Gastroesophageal sphincter (tissue), 4 donors: ENCODE data around the gene EXOG. TPM values are rescaled to one million over a fixed set of nuclear protein-coding genes. Genes with fewer than 3 reads are reported as not detected.

ENCODE experiments used
- ATAC-seq: fragments of 150-250 bp; one replicate; pipeline ENCODE4 v1.9.1; 2016; ENCODE audit warnings: mild to moderate bottlenecking, moderate library complexity
- H3K27ac ChIP-seq, 4 donors: fragments of 200-600 bp; sonication (generic) in 3 of 4; 1 replicate in 3 of 4; 2 replicates in 1 of 4; pipeline ENCODE4 v1.5.1; 2016 to 2019
- H3K27me3 ChIP-seq: fragments of 200-600 bp; sonication (generic); one replicate; pipeline ENCODE4 v1.5.1; 2019
- H3K36me3 ChIP-seq, 2 donors: fragments of 200-600 bp; sonication (generic); one replicate each; pipeline ENCODE4 v1.5.1; 2019; ENCODE audit warnings: control low read depth in 1 of 2
- H3K4me1 ChIP-seq, 3 donors: fragments of 200-600 bp; sonication (generic); 1 replicate in 2 of 3; 2 replicates in 1 of 3; pipeline ENCODE4 v1.5.1; 2016 to 2019; ENCODE audit warnings: control low read depth in 2 of 3
- H3K4me3 ChIP-seq, 2 donors: fragments of 200-600 bp; sonication (generic); one replicate each; pipeline ENCODE4 v1.5.1; 2019; ENCODE audit warnings: mild to moderate bottlenecking in 1 of 2, moderate library complexity in 1 of 2
- H3K9me3 ChIP-seq, 3 donors: fragments of 200-600 bp; sonication (generic); one replicate each; pipeline ENCODE4 v1.5.1; 2017 to 2019; ENCODE audit warnings: control low read depth in 2 of 3
- EP300 ChIP-seq: sonication (generic); formaldehyde crosslinking; IDR thresholded peaks from one replicate; pipeline ENCODE4 v1.6.1; 2017; ENCODE audit warnings: antibody characterized with exemption, mild to moderate bottlenecking
- POLR2A ChIP-seq, 2 donors: fragments of 450-650 bp; IDR thresholded peaks; one replicate each; pipeline ENCODE4 v1.6.1; 2017; ENCODE audit warnings: antibody characterized with exemption in 2 of 2, mild to moderate bottlenecking in 2 of 2, moderate library complexity in 1 of 2
- POLR2AphosphoS5 ChIP-seq: sonication (generic); formaldehyde crosslinking; IDR thresholded peaks from one replicate; pipeline ENCODE4 v1.6.1; 2017; ENCODE audit warnings: antibody characterized with exemption
- WGBS, 2 donors: methylation state at CpG; one replicate each; pipeline ENCODE4 v1.1.5; 2018; ENCODE audit warnings: low coverage in 1 of 2; 5-methylcytosine and 5-hydroxymethylcytosine counted together
- small RNA-seq, 4 donors: library from RNA; depleted of rRNA; stranded (forward); fragments of <200 nt; gene quantifications; one replicate each; pipeline ENCODE3, GENCODE V24; 2016
- total RNA-seq, 4 donors: library from RNA; depleted of rRNA; stranded (reverse); fragments of >200 nt; gene quantifications; one replicate each; pipeline ENCODE4 v1.1.0, GENCODE V29; 2016
- TF ChIP-seq, protein P1 (sequence below), 4 experiments: fragments of 200-600 bp in 2 of 4; fragments of 450-650 bp in 2 of 4; sonication (generic) in 1 of 4; IDR thresholded peaks; one replicate each; pipeline ENCODE4 v1.5.1; 2017 to 2019; ENCODE audit warnings: antibody characterized with exemption in 4 of 4, mild to moderate bottlenecking in 2 of 4, moderate library complexity in 2 of 4

Gene EXOG
- total RNA-seq, 4 donors from 2014 or later, result 10.5 to 38.3 (median 19.3) TPM

DNA sequence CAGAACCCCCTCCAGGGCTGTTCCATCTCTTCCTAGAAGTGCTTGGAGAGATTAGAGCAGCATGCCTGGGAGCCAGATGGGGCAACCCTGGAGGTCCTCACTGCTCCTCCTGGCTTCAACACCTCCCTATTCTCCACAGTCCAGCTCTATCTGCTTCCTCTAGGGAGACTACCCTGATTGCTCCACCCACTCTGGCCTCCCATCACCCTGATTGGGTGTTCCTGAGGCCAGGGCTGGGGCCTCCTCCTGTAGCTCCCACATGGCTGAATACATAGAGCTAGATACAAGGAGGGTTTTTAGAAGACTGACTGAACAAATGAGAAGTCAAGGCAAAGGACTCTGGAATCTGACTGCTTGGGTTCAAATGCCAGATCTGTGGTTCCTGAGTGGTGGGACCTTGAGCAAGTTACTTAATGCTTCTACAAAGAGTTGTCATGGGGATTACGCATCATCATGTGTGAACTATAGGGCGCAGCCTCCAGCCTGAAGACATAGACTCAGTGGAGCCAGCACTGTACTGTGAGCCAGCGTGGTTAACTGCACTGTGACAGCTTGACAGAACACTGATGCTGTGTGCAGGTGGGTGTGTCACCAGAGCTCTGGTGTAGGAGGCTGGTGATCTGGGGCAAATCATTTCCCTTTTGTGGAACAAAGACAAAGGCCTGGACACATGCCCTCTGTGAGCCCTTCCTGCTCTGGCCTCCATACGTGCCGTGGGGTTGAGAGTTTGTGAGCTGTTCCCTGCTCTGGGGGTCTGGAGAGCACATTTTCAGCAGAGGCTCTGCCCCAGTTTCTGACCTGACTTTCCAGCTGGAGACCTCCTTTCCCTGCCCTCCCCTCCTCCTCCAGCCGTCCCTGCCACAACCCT lies 78.5 kb downstream of the EXOG start:
- Histone ChIP-seq H3K27me3 (peaks cover 3% of the 10 kb centered on the region), H3K9me3 (peaks cover 0 to 18% (median 0%) of the 10 kb centered on the region in 3 donors), H3K27ac (no peak overlapping the region), H3K36me3 (no peaks in the 10 kb centered on the region), H3K4me3 (no peak overlapping the region), H3K4me1 (no peaks in the 10 kb centered on the region)
- ATAC-seq, result no peak
- WGBS, 2 donors, result 40 to 43% methylated on average over 1 of the region's 6 CpGs
- TF ChIP-seq POLR2AphosphoS5 (no peak), POLR2A (IDR thresholded peaks at IDR 0.05) (no peak)
- TF ChIP-seq, protein P1, sequence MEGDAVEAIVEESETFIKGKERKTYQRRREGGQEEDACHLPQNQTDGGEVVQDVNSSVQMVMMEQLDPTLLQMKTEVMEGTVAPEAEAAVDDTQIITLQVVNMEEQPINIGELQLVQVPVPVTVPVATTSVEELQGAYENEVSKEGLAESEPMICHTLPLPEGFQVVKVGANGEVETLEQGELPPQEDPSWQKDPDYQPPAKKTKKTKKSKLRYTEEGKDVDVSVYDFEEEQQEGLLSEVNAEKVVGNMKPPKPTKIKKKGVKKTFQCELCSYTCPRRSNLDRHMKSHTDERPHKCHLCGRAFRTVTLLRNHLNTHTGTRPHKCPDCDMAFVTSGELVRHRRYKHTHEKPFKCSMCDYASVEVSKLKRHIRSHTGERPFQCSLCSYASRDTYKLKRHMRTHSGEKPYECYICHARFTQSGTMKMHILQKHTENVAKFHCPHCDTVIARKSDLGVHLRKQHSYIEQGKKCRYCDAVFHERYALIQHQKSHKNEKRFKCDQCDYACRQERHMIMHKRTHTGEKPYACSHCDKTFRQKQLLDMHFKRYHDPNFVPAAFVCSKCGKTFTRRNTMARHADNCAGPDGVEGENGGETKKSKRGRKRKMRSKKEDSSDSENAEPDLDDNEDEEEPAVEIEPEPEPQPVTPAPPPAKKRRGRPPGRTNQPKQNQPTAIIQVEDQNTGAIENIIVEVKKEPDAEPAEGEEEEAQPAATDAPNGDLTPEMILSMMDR (IDR thresholded peaks at IDR 0.05), result no peak

DNA sequence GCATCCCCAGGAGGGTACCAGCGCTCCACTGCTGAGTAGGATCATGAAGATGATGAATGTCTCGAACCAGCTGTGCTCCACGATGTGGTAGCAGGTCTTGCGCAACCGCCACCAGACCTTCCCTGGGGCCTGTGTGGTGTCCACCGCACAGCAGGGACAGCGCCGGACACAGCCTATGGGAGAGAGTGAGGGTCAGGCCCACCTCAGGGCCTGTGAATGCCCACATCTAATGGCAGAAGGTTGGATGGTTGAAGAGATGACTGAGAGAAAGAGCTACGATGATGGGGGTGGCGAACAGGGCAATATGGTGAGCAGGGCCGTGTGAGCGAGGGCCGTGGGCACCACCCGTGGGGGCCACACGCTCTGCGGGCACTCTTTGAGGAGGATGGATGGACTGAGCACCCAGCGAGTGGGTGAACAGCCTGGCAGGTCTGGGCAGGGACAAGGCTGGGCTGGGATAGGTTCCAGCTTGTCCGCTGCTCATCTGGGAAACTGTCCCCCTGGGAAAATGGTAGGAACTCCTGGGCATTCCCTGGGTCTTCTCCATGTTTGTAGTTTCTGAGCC lies 79.2 kb downstream of the EXOG start:
- H3K36me3 ChIP-seq, result no peaks in the 10 kb centered on the region
- no peak overlapping the region for H3K27ac ChIP-seq
- H3K27me3 ChIP-seq, result peaks cover 3% of the 10 kb centered on the region
- H3K9me3 ChIP-seq, result peaks cover 0 to 18% (median 0%) of the 10 kb centered on the region in 3 donors
- no peak overlapping the region for H3K4me3 ChIP-seq
- no peak for ATAC-seq
- TF ChIP-seq POLR2AphosphoS5 (no peak), POLR2A (IDR thresholded peaks at IDR 0.05) (no peak), EP300 (no peak)
- TF ChIP-seq, protein P1 (IDR thresholded peaks at IDR 0.05), result no peak
- H3K4me1 ChIP-seq, result no peaks in the 10 kb centered on the region
- 95% methylated on average over 9 of the region's 18 CpGs; no CpG with 5 or more reads in 1 of the 2 donors for WGBS, 2 donors

Small RNA genes within 50 kb of the gene (small RNA-seq; reads per million reads assigned to genes)
- gene RF00019, result 0 reads per million in 4 donors

Other genes with a start within 250 kb of the EXOG start
- 1 to 10 TPM in 1 of 4 donors, under 1 TPM in 3; 0.16 to 1.3 (median 0.69) TPM for gene SLC22A13, start 230.5 kb upstream of the EXOG start, total RNA-seq
- gene SLC22A14, start 214.0 kb upstream of the EXOG start, total RNA-seq, result under 1 TPM in 1 of 4 donors, not detected in 3; 0.13 TPM
- gene XYLB, start 149.6 kb upstream of the EXOG start, total RNA-seq, result 1 to 10 TPM in 3 of 4 donors, under 1 TPM in 1; 0.87 to 2.2 (median 1.8) TPM
- 1 to 10 TPM; 5.5 to 9.2 (median 7.6) TPM for gene ACVR2B, start 42.5 kb upstream of the EXOG start, total RNA-seq
- gene SCN5A, start 153.3 kb downstream of the EXOG start, total RNA-seq, result 1 to 10 TPM in 1 of 4 donors, under 1 TPM in 2, not detected in 1; 0.50 to 1.7 (median 0.81) TPM